HG02970 (cell line): ENCODE results near the gene DDX54.
A peak's percentile ranks its signal among the peaks of the same experiment; 100 is the strongest.

Source experiments
- ATAC-seq: cut with Tn5 transposase; IDR thresholded peaks from one replicate; pipeline ENCODE4 v1.9.1; 2021; ENCODE audit warnings: mild to moderate bottlenecking, moderate library complexity, moderate number of reproducible peaks; ENCODE audit not compliant: unreplicated experiment, low FRiP score

The DDX54 gene

GRCh38 chr12:113185180-113186032, at the start of gene DDX54, which contains the start of gene RITA1:
Gene DDX54, minus strand, starts transcription at chr12:113185478. Its CDS starts 27 bp downstream, at chr12:113185451.
Gene RITA1, plus strand, starts transcription at chr12:113185721. Its CDS starts 1,026 bp downstream, at chr12:113186747.
- ATAC-seq: peak; percentile 52

- no peak for ATAC-seq
Measured at GRCh38 chr12:113234483-113234882, 49.2 kb upstream of the DDX54 start.

- no peak for ATAC-seq
Measured at GRCh38 chr12:113233967-113234366, 48.7 kb upstream of the DDX54 start.

GRCh38 chr12:113232840-113233585, 47.7 kb upstream of the DDX54 start:
- ATAC-seq: no peak

- no peak for ATAC-seq
Measured at GRCh38 chr12:113232089-113232839, 47.0 kb upstream of the DDX54 start.

GRCh38 chr12:113231235-113232088, 46.2 kb upstream of the DDX54 start:
- no peak for ATAC-seq

GRCh38 chr12:113230315-113231234, 45.3 kb upstream of the DDX54 start:
- no peak for ATAC-seq

GRCh38 chr12:113228394-113229028, 43.2 kb upstream of the DDX54 start:
- ATAC-seq: no peak

GRCh38 chr12:113227686-113228391, 42.6 kb upstream of the DDX54 start:
- no peak for ATAC-seq

- no peak for ATAC-seq
Measured at GRCh38 chr12:113226696-113227568, 41.7 kb upstream of the DDX54 start.

GRCh38 chr12:113224955-113225354, 39.7 kb upstream of the DDX54 start:
- no peak for ATAC-seq

- no peak for ATAC-seq
Measured at GRCh38 chr12:113222730-113223531, 37.7 kb upstream of the DDX54 start.

GRCh38 chr12:113221997-113222729, 36.9 kb upstream of the DDX54 start:
- no peak for ATAC-seq

GRCh38 chr12:113221181-113221996, 36.1 kb upstream of the DDX54 start, which contains the start of gene TPCN1:
Gene TPCN1, plus strand, starts transcription at chr12:113221464. Its CDS starts 5,389 bp downstream, at chr12:113226853.
- peak; percentile 88 for ATAC-seq
